Muscle of leg (tissue), 11 donors: Measurements from ENCODE around the gene GRIK3. TPM values are rescaled to one million over a fixed set of nuclear protein-coding genes. Genes with fewer than 3 reads are reported as not detected.

ENCODE experiments used
- DNase-seq: peaks from one replicate; pipeline ENCODE4 v3.0.0; 2013
- H3K27ac ChIP-seq: one replicate; pipeline ENCODE4 v1.5.1; 2013; ENCODE audit warnings: mild to moderate bottlenecking, low read length, control low read depth
- H3K27me3 ChIP-seq: one replicate; pipeline ENCODE4 v1.6.1; 2013; ENCODE audit warnings: low read length; ENCODE audit not compliant: control insufficient read depth, insufficient read depth
- H3K36me3 ChIP-seq: one replicate; pipeline ENCODE4 v1.6.1; 2013; ENCODE audit warnings: low read length; ENCODE audit not compliant: control insufficient read depth, insufficient read depth
- H3K4me1 ChIP-seq: one replicate; pipeline ENCODE4 v1.6.1; 2013; ENCODE audit warnings: low read length; ENCODE audit not compliant: control insufficient read depth, insufficient read depth
- H3K4me3 ChIP-seq: one replicate; pipeline ENCODE4 v1.5.1; 2013; ENCODE audit warnings: low read length, control low read depth
- H3K9me3 ChIP-seq: replicated peaks from 2 replicates; pipeline ENCODE4 v1.6.1; 2013; ENCODE audit warnings: low read depth, low read length; ENCODE audit not compliant: control insufficient read depth
- WGBS: methylation state at CpG from one replicate; pipeline ENCODE4 v1.1.5; 2013; ENCODE audit warnings: missing lambda C conversion rate; ENCODE audit not compliant: insufficient coverage; 5-methylcytosine and 5-hydroxymethylcytosine counted together
- polyA plus RNA-seq, 8 donors: library from polyadenylated mRNA; unstranded; fragments of 120-200 nt; gene quantifications; one replicate each; pipeline versions ENCODE4 v1.2.1 to v1.2.3, GENCODE V29; 2013; ENCODE audit warnings: inconsistent platforms in 1 of 8, low replicate concordance in 1 of 8; ENCODE audit not compliant: insufficient read length in 8 of 8, insufficient read depth in 1 of 8
- total RNA-seq: library from RNA; stranded (reverse); fragments of 120-200 nt; gene quantifications from one replicate; pipeline ENCODE4 v1.2.4, GENCODE V29; 2013

Gene GRIK3
- total and polyA plus RNA-seq, 9 donors: 0.44 to 3.3 (median 1.1) TPM

GRCh38 chr1:36803868-36804570 is 230.3 kb downstream of the GRIK3 start:
- Histone ChIP-seq H3K36me3 (no peaks in the 10 kb centered on the region), H3K27ac (no peak overlapping the region), H3K9me3 (no peaks in the 10 kb centered on the region), H3K4me1 (peaks cover 15% of the 10 kb centered on the region), H3K27me3 (peaks cover 12% of the 10 kb centered on the region), H3K4me3 (no peak overlapping the region)
- WGBS: no CpG with 5 or more reads among the region's 9 CpGs
- DNase-seq: no peak

GRCh38 chr1:36802018-36802417 is 232.3 kb downstream of the GRIK3 start:
- Histone ChIP-seq H3K27ac (no peak overlapping the region), H3K9me3 (no peaks in the 10 kb centered on the region), H3K36me3 (no peaks in the 10 kb centered on the region), H3K27me3 (peaks cover 9% of the 10 kb centered on the region), H3K4me3 (no peak overlapping the region), H3K4me1 (peaks cover 8% of the 10 kb centered on the region)
- DNase-seq: no peak
- WGBS: 94% methylated on average over 2 of the region's 8 CpGs

DNA sequence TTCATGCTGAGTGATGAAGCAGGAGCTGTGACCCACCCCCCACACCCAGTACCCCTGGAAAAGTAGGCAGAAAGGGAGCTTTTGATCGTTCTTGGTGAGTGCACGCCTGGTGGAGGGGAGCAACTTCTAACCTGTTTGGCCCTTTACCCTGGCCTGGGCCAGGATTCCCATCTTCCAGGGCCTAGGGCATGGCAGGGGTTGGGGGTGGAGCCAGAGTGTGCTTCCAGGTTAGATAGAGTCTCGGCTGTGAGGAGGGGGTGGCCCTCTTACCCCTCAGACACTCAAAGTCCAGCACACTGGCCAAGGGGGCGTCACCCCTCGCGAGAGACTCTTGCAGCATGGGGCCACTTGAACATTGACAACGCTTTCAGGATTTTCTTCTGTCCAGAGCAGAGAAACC is 236.6 kb downstream of the GRIK3 start:
- Histone ChIP-seq H3K27ac (no peak overlapping the region), H3K27me3 (peaks cover 4% of the 10 kb centered on the region), H3K36me3 (no peaks in the 10 kb centered on the region), H3K4me3 (no peak overlapping the region), H3K4me1 (no peaks in the 10 kb centered on the region), H3K9me3 (no peaks in the 10 kb centered on the region)
- WGBS: 90% methylated on average over 2 of the region's 7 CpGs
- DNase-seq: no peak

DNA sequence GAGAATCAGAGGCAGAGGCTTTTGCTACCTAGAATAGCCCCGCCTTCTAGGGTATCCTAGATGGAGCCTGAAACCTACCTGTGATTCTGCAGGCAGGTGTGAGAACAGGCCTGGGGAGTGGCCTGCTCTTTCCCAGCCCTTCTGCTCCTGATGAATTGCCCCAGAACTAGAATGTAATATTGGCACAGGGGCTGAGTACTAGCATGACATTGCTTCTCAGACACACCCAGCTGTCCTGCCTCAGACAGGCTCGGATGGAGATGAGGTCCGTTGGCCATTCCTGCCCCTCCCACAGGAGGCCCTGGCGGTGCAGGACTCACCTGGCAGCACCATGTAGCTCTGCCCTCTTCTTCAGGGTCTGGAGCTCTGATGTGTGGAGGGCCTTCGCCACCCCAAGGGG is 237.6 kb downstream of the GRIK3 start:
- DNase-seq: no peak
- H3K36me3 ChIP-seq: no peaks in the 10 kb centered on the region
- peaks cover 3% of the 10 kb centered on the region for H3K27me3 ChIP-seq
- no peaks in the 10 kb centered on the region for H3K9me3 ChIP-seq
- 80% methylated on average over 1 of the region's 5 CpGs for WGBS
- H3K27ac ChIP-seq: no peak overlapping the region
- no peaks in the 10 kb centered on the region for H3K4me1 ChIP-seq
- H3K4me3 ChIP-seq: no peak overlapping the region

GRCh38 chr1:36796106-36796590 is 238.2 kb downstream of the GRIK3 start:
- Histone ChIP-seq H3K4me3 (no peak overlapping the region), H3K4me1 (no peaks in the 10 kb centered on the region), H3K36me3 (no peaks in the 10 kb centered on the region), H3K9me3 (no peaks in the 10 kb centered on the region), H3K27ac (no peak overlapping the region), H3K27me3 (peaks cover 4% of the 10 kb centered on the region)
- 50% methylated on average over 1 of the region's 5 CpGs for WGBS
- DNase-seq: no peak

DNA sequence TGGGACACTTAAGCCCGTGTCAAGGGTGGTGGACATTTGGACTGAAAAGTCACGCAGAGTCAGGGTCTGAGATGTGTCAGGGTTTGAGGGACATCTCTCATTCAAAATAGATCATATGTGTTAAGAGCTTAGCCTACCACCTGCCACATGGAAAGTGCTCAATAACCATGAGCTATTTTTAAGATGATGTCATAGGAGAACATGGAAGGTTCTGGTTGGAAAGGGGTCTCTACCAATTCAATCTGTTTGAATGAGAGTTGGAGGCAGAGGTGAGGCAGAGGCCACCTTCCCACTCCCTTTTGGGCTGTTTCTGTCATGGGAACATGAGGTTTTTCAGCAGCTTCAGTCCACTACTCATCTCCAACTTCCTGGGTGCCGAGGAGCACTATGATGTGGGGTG is 239.9 kb downstream of the GRIK3 start:
- H3K36me3 ChIP-seq: no peaks in the 10 kb centered on the region
- no CpG with 5 or more reads among the region's 3 CpGs for WGBS
- DNase-seq: no peak
- peaks cover 5% of the 10 kb centered on the region for H3K27me3 ChIP-seq
- H3K27ac ChIP-seq: no peak overlapping the region
- H3K9me3 ChIP-seq: no peaks in the 10 kb centered on the region
- H3K4me3 ChIP-seq: no peak overlapping the region
- no peaks in the 10 kb centered on the region for H3K4me1 ChIP-seq

- Histone ChIP-seq H3K4me3 (no peak overlapping the region), H3K27me3 (peaks cover 10% of the 10 kb centered on the region), H3K27ac (no peak overlapping the region), H3K9me3 (no peaks in the 10 kb centered on the region), H3K4me1 (no peaks in the 10 kb centered on the region), H3K36me3 (no peaks in the 10 kb centered on the region)
- no peak for DNase-seq
Measured at GRCh38 chr1:36793452-36793851, 240.9 kb downstream of the GRIK3 start.

DNA sequence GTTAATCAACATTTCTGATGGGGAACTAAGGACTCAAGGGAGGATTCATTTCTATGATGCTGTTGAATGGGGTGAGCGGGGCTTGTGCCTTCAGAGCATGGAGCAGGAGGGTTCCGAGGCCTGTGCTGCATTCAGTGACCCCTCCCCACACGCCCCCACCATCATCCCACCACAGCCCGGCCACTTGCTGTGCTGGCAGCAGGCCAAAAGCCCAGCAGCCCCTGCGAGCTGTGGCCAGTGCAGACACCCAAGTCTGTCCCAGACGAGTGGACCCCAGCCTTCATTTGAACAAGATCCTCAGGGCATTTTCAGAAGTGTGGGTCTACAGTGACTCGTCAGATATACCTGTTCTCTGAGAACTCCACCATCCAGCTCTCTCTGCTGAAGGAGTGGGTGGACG is 242.0 kb downstream of the GRIK3 start:
- Histone ChIP-seq H3K4me1 (peaks cover 3% of the 10 kb centered on the region), H3K4me3 (no peak overlapping the region), H3K9me3 (no peaks in the 10 kb centered on the region), H3K27me3 (peaks cover 14% of the 10 kb centered on the region), H3K27ac (no peak overlapping the region), H3K36me3 (no peaks in the 10 kb centered on the region)
- 39% methylated on average over 2 of the region's 8 CpGs for WGBS
- no peak for DNase-seq

GRCh38 chr1:36790191-36790590 is 244.1 kb downstream of the GRIK3 start:
- H3K27me3 ChIP-seq: peaks cover 18% of the 10 kb centered on the region
- H3K27ac ChIP-seq: no peak overlapping the region
- no peak overlapping the region for H3K4me3 ChIP-seq
- no peaks in the 10 kb centered on the region for H3K36me3 ChIP-seq
- peaks cover 3% of the 10 kb centered on the region for H3K4me1 ChIP-seq
- DNase-seq: no peak
- 43% methylated on average over 6 of the region's 10 CpGs for WGBS
- H3K9me3 ChIP-seq: no peaks in the 10 kb centered on the region

GRCh38 chr1:36789535-36789934 is 244.8 kb downstream of the GRIK3 start:
- Histone ChIP-seq H3K36me3 (no peaks in the 10 kb centered on the region), H3K27me3 (peaks cover 18% of the 10 kb centered on the region), H3K4me3 (no peak overlapping the region), H3K4me1 (peaks cover 3% of the 10 kb centered on the region), H3K9me3 (no peaks in the 10 kb centered on the region), H3K27ac (no peak overlapping the region)
- no peak for DNase-seq
